Measurements from ENCODE around the gene CRKL. TPM values are rescaled to one million over a fixed set of nuclear protein-coding genes. Genes with fewer than 3 reads are reported as not detected.
A peak's percentile ranks its signal among the peaks of the same experiment; 100 is the strongest.

Gene CRKL
- total and polyA plus RNA-seq, 11 donors = 22.4 to 64.2 (median 52.9) TPM

GRCh38 chr22:20966883-20967696, 49.9 kb downstream of the CRKL start, which contains the start of gene AIFM3:
AIFM3 (plus strand) TSS chr22:20967255; CDS start chr22:20967945, 690 bp downstream.
- Histone ChIP-seq H3K27ac (peak within 1 kb of the TSS in 1 of 12 donors; percentile 30), H3K4me1 (peaks cover 0 to 23% (median 5%) of the 10 kb centered on the region in 12 donors), H3K4me3 (no peak within 1 kb of the TSS), H3K27me3 (peaks cover 0 to 29% (median 11%) of the 10 kb centered on the region in 9 donors), H3K9me3 (no peaks in the 10 kb centered on the region), H3K36me3 (no peaks in the 10 kb centered on the region)
- TF ChIP-seq CTCF (IDR thresholded peaks at IDR 0.05) = no peak
- TF ChIP-seq POLR2A (IDR thresholded peaks at IDR 0.05) = no peak
- ATAC-seq (no peak), DNase-seq (peak in 1 of 5 donors; percentile 49)
- intact Hi-C loops (cut with DNase I) = loop anchor here in 4 of 10 donors (5.0 to 10.0 kb wide), 5 partner anchors 48 to 108 kb away; partner anchors contain the start of genes CRKL (in 1 of the 4) and P2RX6 (in 1 of the 4)
- 56 to 71% (median 67%) methylated on average over 14 to 22 of the region's 22 CpGs for WGBS, 4 donors

- intact Hi-C loops (cut with DNase I) = loop anchor here in 4 of 10 donors (5.0 to 10.0 kb wide), 5 partner anchors 47 to 107 kb away; partner anchors contain the start of genes CRKL (in 1 of the 4) and P2RX6 (in 1 of the 4)
- Histone ChIP-seq H3K27me3 (peaks cover 0 to 27% (median 11%) of the 10 kb centered on the region in 9 donors), H3K9me3 (no peaks in the 10 kb centered on the region), H3K27ac (no peak overlapping the region), H3K4me1 (peaks cover 0 to 29% (median 5%) of the 10 kb centered on the region in 12 donors), H3K36me3 (no peaks in the 10 kb centered on the region), H3K4me3 (no peak overlapping the region)
- WGBS, 4 donors = 54 to 67% (median 56%) methylated on average over 19 of the region's 19 CpGs
- TF ChIP-seq CTCF (IDR thresholded peaks at IDR 0.05) (no peak), POLR2A (IDR thresholded peaks at IDR 0.05) (no peak)
- no peak for DNase-seq
- ATAC-seq = no peak
Measured at GRCh38 chr22:20967697-20968211, 50.5 kb downstream of the CRKL start.

GRCh38 chr22:20968281-20968977, 51.2 kb downstream of the CRKL start:
- WGBS, 4 donors = 83 to 91% (median 88%) methylated on average over 6 to 7 of the region's 7 CpGs
- peaks cover 0 to 34% (median 5%) of the 10 kb centered on the region in 12 donors for H3K4me1 ChIP-seq
- H3K4me3 ChIP-seq = no peak overlapping the region
- TF ChIP-seq POLR2A (IDR thresholded peaks at IDR 0.05) (no peak), CTCF (IDR thresholded peaks at IDR 0.05) (no peak)
- DNase-seq (no peak), ATAC-seq (peak in 1 of 4 donors; percentile 36)
- peak overlapping the region in 1 of 12 donors; percentile 30 for H3K27ac ChIP-seq
- peaks cover 0 to 20% (median 11%) of the 10 kb centered on the region in 9 donors for H3K27me3 ChIP-seq
- H3K9me3 ChIP-seq = no peaks in the 10 kb centered on the region
- intact Hi-C loops (cut with DNase I) = loop anchor here in 4 of 10 donors (5.0 to 10.0 kb wide), 5 partner anchors 46 to 106 kb away; partner anchors contain the start of genes CRKL (in 1 of the 4) and P2RX6 (in 1 of the 4)
- no peaks in the 10 kb centered on the region for H3K36me3 ChIP-seq

All from heart left ventricle (tissue), 16 donors.